ENCODE measurements around the gene ALDH9A1.
"Not testable (repeated sequence)": the region's sequence is repeated elsewhere in the genome, so short reads cannot be mapped to it uniquely, and the experiment has no call there.

Gene ALDH9A1

GRCh38 chr1:165645654-165646366, 52.6 kb downstream of the ALDH9A1 start:
- peak; percentile 10 for DNase-seq (ENCODE audit: low spot score)

- no peak for DNase-seq (ENCODE audit: low spot score)
Observed at GRCh38 chr1:165644064-165644735, 54.2 kb downstream of the ALDH9A1 start.

GRCh38 chr1:165641231-165641987, 57.0 kb downstream of the ALDH9A1 start:
- DNase-seq (ENCODE audit: low spot score), result no peak

- DNase-seq (ENCODE audit: low spot score), result no peak
Observed at GRCh38 chr1:165639821-165640623, 58.3 kb downstream of the ALDH9A1 start.

GRCh38 chr1:165638211-165638610, 60.2 kb downstream of the ALDH9A1 start:
- not testable (repeated sequence) for DNase-seq (ENCODE audit: low spot score)

DNA sequence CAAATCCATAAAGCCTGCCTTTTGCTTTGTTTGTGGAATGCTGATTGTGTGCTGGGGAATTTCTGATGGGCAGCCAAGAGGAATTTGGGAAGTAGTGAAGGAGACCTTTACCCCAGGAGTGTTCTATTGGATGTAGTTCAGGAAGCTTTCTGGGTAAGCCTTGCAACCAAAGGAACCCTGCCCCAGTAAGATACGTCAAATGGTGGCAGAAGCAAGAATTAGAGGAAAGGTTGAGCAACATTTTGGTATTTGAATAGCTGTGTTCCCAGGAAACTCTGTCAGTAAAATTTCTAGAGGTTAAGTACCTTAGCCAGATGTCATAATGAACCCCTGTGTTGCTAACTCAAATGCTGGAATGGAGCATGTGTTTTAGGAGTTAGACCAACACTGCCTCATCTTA, 60.9 kb downstream of the ALDH9A1 start:
- peak; percentile 20 for DNase-seq (ENCODE audit: low spot score)

- DNase-seq (ENCODE audit: low spot score), result no peak
Observed at GRCh38 chr1:165635823-165636222, 62.5 kb downstream of the ALDH9A1 start.

DNA sequence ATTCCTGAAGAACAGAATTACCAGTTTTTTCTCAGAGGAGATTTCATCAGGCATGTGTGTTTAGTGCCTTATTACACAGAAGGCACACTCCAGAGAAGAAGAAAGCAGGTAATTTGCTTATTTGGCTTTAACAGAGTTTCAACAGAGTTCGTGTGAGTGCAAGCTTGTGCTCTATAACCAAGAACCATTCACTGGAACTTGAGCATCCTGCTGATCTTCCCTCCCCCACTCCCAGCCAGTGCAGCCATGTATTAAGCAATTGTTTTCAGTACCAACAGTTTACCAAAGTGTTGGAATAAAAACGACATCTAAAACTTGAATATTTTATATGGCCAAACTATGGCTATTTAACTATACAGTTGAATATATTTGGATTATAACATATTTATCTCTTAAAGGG, 63.0 kb downstream of the ALDH9A1 start:
- DNase-seq (ENCODE audit: low spot score), result peak; percentile 11

- DNase-seq (ENCODE audit: low spot score), result no peak
Observed at GRCh38 chr1:165634154-165634921, 64.0 kb downstream of the ALDH9A1 start.

DNA sequence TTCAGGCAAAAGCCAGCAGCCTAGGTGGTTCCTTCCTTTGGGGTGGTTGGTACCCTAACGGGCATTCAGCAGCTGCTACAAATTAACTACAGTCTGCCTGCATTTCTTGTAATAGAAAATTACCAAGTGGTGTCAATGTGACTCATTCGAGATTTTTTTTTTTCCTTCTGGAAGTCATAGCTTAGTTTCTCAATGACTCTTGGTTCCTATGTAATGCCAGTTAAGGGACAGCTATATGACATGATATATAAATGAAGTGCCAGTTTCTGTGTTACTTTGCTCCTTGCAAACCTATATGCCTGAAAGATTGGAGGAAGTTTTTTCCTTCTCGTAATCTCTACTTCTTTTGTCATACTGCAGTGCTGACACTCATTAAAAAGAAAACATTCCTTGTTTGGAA, 64.7 kb downstream of the ALDH9A1 start:
- no peak for DNase-seq (ENCODE audit: low spot score)

GRCh38 chr1:165632491-165632890, 65.9 kb downstream of the ALDH9A1 start:
- no peak for DNase-seq (ENCODE audit: low spot score)

GRCh38 chr1:165632152-165632469, 66.3 kb downstream of the ALDH9A1 start:
- DNase-seq (ENCODE audit: low spot score), result no peak

DNA sequence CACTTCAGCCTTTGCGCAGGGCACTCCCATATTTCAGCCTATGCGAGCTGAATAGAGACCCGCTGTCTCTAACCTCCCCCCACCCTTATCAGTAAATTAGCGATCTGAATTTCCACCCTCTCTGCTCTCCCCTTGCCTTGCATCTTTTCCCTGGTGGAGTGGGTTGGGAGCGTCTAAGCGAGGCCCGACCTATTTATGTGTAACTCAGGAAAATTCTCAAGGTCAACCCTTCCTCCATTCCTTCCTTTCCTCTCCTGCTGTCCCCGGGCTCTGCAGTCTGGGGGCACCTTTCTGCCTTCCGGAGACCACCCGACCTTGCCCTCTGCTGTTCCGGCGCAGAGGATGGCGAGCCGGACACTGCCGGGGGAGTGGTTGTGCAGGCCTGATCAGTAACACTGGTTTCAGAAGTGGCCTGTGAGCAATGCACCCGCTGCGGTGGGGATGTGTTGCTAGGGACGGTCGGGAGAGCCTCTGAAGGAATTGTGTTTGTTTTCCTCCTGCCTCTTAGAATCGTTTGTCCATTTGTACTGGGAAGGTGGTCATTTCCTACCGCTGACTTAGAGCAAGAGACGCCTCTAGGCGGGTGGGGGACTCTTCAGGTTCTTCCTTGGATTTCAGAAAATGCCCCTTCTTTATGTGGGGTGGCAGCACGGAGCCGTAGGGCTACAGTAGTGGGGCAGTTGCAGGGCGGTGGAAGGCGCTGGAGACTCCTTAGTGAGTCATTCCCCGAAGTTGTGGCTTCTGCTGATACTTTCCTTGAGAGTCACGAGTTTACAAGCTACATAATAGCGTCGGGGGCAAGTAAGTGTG, 66.8 kb downstream of the ALDH9A1 start:
- DNase-seq (ENCODE audit: low spot score), result peak; percentile 13

GRCh38 chr1:165630629-165631341, 67.6 kb downstream of the ALDH9A1 start, which contains the start of gene MGST3:
TSS of gene MGST3 (plus strand) at chr1:165631234. CDS start at chr1:165649848, 18,614 bp downstream.
- peak; percentile 81 for DNase-seq (ENCODE audit: low spot score)

- DNase-seq (ENCODE audit: low spot score), result peak; percentile 10
Observed at GRCh38 chr1:165629848-165630628, 68.3 kb downstream of the ALDH9A1 start.

DNA sequence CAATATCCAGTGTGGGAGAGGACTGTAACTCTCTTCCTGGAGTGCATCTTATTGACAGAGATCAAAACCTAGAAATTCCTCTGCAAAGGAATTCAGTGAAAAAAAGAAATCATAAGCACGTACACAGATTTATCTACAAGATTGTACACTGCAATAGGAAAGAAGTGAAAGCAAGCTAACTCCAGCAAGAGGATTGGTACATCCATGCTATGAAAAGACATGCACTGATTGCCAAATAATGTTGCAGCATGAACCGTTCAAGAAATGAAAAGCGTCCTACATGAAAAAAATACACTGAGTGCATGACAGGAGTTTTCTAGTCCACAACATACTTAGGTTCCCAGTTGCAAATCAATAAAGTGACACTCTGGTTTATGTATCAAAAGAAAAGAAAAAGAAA, 69.2 kb downstream of the ALDH9A1 start:
- DNase-seq (ENCODE audit: low spot score), result no peak

DNA sequence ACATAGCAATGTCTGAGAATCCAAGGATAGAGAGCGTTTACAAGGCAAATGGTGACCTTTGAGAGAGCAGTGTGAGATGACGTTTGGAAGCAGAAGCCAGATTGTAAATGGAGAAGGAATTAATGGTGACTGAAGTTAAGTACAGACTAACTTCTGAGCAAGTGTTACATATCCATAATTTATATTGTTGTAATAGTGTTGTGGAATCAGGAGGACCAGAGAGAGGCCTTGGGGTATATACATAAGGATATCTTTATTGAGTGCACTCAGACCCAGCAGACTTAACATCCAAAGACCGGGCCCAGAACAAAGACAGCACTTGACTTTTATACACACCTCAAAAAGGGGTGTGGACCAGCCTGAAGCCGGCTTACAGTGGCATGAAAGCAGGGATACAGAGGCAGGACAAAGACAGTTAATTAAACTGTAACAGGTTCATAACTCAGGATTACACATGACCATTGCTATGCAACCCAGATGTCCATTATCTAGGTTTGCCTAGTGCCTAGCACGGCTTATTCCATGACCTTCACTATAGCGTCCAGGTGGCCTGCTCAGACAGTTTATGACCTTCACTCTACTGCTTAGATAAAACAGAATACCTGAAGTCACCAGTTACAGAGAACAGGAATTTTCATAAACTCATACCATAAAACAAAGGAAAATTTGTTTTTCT, 70.1 kb downstream of the ALDH9A1 start:
- DNase-seq (ENCODE audit: low spot score), result no peak

DNA sequence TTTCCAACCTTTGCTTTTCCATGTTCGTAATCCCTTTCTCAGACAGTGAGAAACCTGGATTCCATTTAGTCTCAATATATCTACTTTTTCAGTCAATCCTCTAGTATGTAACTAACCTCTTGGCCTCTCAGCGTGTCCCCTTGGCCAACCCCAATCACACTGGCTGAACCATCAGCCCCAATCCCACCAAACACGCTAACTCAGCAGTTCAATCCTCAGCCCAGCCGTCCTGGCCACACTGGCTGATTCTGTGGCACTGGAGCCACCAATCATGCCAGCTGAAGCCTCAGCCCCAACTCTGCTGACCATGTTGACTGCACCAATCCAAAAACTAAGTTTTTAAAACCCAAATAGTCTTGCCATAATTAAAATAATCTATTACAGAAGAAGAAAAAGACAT, 73.9 kb downstream of the ALDH9A1 start:
- DNase-seq (ENCODE audit: low spot score), result no peak

All from HuH-7 (cell line).